Activated T-helper 2 cell treated with anti-CD3 and anti-CD28 coated beads, Interferon-gamma antibody, Interleukin-2, Interleukin-4, amounts not matched to agents 10 μg/mL and 5 μg/mL and 100 μg/mL, durations not matched to agents 14 hours and 24 hours and 36 hours (primary cell): ENCODE data around the gene PSMB9. TPM values are rescaled to one million over a fixed set of nuclear protein-coding genes. Genes with fewer than 3 reads are reported as not detected.

ENCODE experiments used
- DNase-seq: peaks from one replicate; pipeline ENCODE4 v3.0.0; 2021; ENCODE audit warnings: low spot score
- H3K27ac Mint-ChIP-seq: one replicate; pipeline ENCODE4 v1.8.0; 2021; ENCODE audit warnings: mixed read lengths
- H3K27me3 Mint-ChIP-seq: one replicate; pipeline ENCODE4 v1.8.0; 2021; ENCODE audit warnings: low read depth, mixed read lengths
- H3K36me3 Mint-ChIP-seq: one replicate; pipeline ENCODE4 v1.8.0; 2021; ENCODE audit warnings: low read depth, mixed read lengths
- H3K4me1 Mint-ChIP-seq: one replicate; pipeline ENCODE4 v1.8.0; 2021; ENCODE audit warnings: low read depth, mixed read lengths
- H3K4me3 Mint-ChIP-seq: one replicate; pipeline ENCODE4 v1.8.0; 2021; ENCODE audit warnings: low read depth, mild to moderate bottlenecking, moderate library complexity, mixed read lengths
- H3K9me3 Mint-ChIP-seq: one replicate; pipeline ENCODE4 v1.8.0; 2021; ENCODE audit warnings: mixed read lengths
- intact Hi-C: fragments of 100-400 bp; cut with micrococcal nuclease; formaldehyde crosslinking; loops from one replicate; pipeline ENCODE4 v1.15.1; 2023
- total RNA-seq: library from RNA; stranded (reverse); gene quantifications from 2 replicates; pipeline ENCODE4 v1.2.3, GENCODE V29; 2022

The PSMB9 gene
- total RNA-seq, 1 donor from 2014 or later = 262 TPM

DNA sequence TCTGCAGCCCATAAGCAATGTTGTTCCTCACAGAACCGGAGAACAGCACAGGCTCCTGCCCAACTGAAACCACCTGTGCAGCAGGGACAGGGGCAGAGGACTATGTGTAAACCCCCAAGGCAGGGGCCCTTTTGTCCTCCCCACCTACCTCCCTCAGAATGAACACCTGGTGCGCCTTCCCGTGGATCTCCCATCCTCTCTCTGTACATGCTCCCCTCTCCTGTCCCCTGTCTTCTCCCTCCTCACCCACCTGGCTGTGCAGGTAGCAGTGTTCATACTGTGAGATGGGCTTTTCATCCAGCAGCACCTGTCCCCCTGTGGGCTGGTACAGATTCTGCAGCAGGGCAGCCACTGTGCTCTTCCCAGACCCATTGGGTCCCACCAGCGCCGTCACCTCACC, 24.0 kb upstream of the PSMB9 start:
- Mint-ChIP-seq H3K36me3 (peaks cover 82% of the 10 kb centered on the region), H3K27ac (no peak overlapping the region)
- no peak for DNase-seq

DNA sequence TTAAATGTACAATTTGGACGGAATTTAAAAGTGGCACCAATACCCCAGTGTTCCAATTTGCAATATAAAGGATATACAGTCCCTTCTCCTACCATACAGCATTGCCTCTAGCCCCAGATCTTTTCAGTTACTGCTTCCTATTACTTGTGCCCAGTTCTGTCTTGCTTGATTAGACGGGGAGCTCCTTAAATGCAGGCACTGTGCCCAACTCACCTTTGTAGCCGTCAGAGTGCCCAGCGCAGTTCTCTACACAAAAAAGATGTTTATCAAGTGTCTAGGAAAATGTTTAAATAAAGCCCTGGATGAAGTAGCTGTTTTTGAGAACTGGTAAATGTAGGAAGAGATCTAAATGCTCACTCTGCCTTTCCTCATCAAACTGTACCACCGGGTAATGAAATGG, 23.1 kb upstream of the PSMB9 start:
- Mint-ChIP-seq H3K27ac (no peak overlapping the region), H3K4me3 (no peak overlapping the region), H3K27me3 (no peaks in the 10 kb centered on the region), H3K4me1 (peaks cover 66% of the 10 kb centered on the region), H3K9me3 (no peaks in the 10 kb centered on the region), H3K36me3 (peaks cover 91% of the 10 kb centered on the region)
- no peak for DNase-seq
- intact Hi-C loops = loop anchor here (10.0 kb wide), 1 partner anchor 636 kb away; the partner anchor contains the start of genes GPSM3 and PBX2

More for the DNA sequence above, 24.0 kb upstream of the PSMB9 start:
- intact Hi-C loops = loop anchor here (10.0 kb wide), 1 partner anchor 635 kb away; the partner anchor contains the start of genes GPSM3 and PBX2
- H3K4me3 Mint-ChIP-seq = no peak overlapping the region
- H3K27me3 Mint-ChIP-seq = no peaks in the 10 kb centered on the region
- H3K9me3 Mint-ChIP-seq = no peaks in the 10 kb centered on the region
- peaks cover 59% of the 10 kb centered on the region for H3K4me1 Mint-ChIP-seq

GRCh38 chr6:32832535-32832934, 21.5 kb upstream of the PSMB9 start:
- Mint-ChIP-seq H3K9me3 (no peaks in the 10 kb centered on the region), H3K36me3 (peaks cover 99% of the 10 kb centered on the region), H3K27ac (no peak overlapping the region), H3K4me1 (peaks cover 68% of the 10 kb centered on the region), H3K27me3 (no peaks in the 10 kb centered on the region), H3K4me3 (no peak overlapping the region)
- intact Hi-C loops = loop anchor here (10.0 kb wide), 1 partner anchor 638 kb away; the partner anchor contains the start of genes GPSM3 and PBX2
- DNase-seq = no peak

DNA sequence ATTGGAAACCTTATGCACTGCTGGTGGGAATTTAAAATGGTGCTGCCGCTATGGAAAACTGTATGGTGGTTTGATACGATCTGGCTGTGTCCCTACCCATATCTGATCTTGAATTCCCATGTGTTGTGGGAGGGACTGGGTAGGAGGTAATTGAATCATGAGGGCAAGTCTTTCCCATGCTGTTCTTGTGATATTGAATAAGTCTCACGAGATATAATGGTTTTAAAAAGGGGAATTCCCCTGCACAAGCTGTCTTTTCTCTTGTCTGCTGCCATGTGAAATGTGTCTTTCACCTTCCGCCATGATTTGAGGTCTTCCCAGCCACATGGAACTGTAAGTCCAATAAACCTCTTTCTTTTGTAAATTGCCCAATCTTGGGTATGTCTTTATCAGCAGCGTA, 20.3 kb upstream of the PSMB9 start:
- intact Hi-C loops = loop anchor here (10.0 kb wide), 1 partner anchor 639 kb away; the partner anchor contains the start of genes GPSM3 and PBX2
- Mint-ChIP-seq H3K27ac (peak overlapping the region; percentile 54), H3K27me3 (no peaks in the 10 kb centered on the region), H3K4me3 (peak overlapping the region; percentile 27), H3K36me3 (peaks cover 90% of the 10 kb centered on the region), H3K9me3 (no peaks in the 10 kb centered on the region), H3K4me1 (peaks cover 67% of the 10 kb centered on the region)
- no peak for DNase-seq

DNA sequence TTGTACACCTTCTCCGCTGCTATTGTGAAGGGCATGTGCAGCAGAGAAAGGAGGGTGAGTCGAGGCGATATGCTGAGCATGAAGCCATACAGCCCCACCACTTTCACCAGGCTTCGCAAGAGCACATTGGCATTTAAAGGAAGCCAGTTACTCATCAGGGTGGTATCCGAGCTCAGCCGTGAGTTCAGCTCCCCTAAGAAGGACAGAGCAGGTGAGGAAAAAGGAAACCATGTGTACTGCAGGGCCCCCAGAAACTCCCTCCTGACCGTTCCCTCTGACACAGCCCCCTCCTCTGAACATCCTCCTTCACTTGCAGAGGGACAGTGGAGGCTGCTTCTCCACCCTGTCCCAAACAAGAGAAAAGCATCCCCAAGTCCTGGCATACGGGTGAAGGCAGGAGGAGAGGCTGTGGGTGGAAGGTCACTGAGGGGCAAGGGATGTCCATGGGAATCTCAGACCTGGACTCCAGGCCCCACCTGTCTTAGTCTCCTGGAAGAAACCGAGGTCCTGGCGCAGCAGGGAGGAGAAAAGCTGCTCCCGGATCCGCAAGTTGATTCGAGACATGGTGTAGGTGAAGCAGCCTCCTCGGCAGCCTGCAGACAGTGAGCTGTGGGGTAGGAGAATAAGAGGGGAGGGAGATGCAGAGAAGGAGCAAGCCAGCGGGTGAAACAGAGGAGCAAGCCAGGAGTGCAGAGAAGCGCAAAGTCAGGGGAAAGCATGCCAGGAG, 18.7 kb upstream of the PSMB9 start:
- Mint-ChIP-seq H3K4me3 (peak overlapping the region; percentile 15), H3K36me3 (peaks cover 85% of the 10 kb centered on the region), H3K4me1 (peaks cover 71% of the 10 kb centered on the region), H3K27me3 (no peaks in the 10 kb centered on the region), H3K27ac (peak overlapping the region; percentile 60), H3K9me3 (no peaks in the 10 kb centered on the region)
- intact Hi-C loops = loop anchor here (10.0 kb wide), 1 partner anchor 641 kb away; the partner anchor contains the start of genes GPSM3 and PBX2
- no peak for DNase-seq

DNA sequence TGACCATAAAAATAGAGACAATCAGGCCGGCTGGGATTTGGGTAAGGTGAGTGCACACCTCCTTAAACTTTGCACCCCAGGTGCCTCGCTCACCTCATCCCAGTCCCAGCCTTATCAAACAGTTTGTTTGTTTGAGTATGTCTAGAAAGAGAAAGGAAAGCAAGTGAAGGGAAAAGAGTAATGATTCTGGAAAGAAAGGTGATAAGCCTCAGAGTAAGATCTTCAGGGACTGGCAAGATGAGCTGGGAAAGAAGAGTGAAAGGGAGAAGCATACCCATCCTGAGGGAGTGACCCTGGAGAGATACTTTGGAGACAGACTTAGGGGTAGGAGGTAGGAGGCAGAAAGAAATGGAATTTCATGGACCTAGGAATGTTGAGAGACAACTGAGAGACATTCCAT, 17.1 kb upstream of the PSMB9 start:
- peak overlapping the region; percentile 83 for H3K27ac Mint-ChIP-seq
- H3K27me3 Mint-ChIP-seq = no peaks in the 10 kb centered on the region
- no peaks in the 10 kb centered on the region for H3K9me3 Mint-ChIP-seq
- H3K4me1 Mint-ChIP-seq = peaks cover 75% of the 10 kb centered on the region
- peaks cover 85% of the 10 kb centered on the region for H3K36me3 Mint-ChIP-seq
- intact Hi-C loops = loop anchor here (10.0 kb wide), 1 partner anchor 642 kb away; the partner anchor contains the start of genes GPSM3 and PBX2
- peak overlapping the region; percentile 88 for H3K4me3 Mint-ChIP-seq
- DNase-seq = no peak

GRCh38 chr6:32837651-32838113, 16.3 kb upstream of the PSMB9 start:
- Mint-ChIP-seq H3K27me3 (no peaks in the 10 kb centered on the region), H3K4me3 (peak overlapping the region; percentile 88), H3K4me1 (peaks cover 78% of the 10 kb centered on the region), H3K9me3 (no peaks in the 10 kb centered on the region), H3K36me3 (peaks cover 85% of the 10 kb centered on the region), H3K27ac (peak overlapping the region; percentile 83)
- intact Hi-C loops = loop anchor here (1.0 to 10.0 kb wide), 4 partner anchors 17 to 643 kb away; partner anchors contain the start of genes GPSM3, PBX2 and PSMB9
- no peak for DNase-seq

DNA sequence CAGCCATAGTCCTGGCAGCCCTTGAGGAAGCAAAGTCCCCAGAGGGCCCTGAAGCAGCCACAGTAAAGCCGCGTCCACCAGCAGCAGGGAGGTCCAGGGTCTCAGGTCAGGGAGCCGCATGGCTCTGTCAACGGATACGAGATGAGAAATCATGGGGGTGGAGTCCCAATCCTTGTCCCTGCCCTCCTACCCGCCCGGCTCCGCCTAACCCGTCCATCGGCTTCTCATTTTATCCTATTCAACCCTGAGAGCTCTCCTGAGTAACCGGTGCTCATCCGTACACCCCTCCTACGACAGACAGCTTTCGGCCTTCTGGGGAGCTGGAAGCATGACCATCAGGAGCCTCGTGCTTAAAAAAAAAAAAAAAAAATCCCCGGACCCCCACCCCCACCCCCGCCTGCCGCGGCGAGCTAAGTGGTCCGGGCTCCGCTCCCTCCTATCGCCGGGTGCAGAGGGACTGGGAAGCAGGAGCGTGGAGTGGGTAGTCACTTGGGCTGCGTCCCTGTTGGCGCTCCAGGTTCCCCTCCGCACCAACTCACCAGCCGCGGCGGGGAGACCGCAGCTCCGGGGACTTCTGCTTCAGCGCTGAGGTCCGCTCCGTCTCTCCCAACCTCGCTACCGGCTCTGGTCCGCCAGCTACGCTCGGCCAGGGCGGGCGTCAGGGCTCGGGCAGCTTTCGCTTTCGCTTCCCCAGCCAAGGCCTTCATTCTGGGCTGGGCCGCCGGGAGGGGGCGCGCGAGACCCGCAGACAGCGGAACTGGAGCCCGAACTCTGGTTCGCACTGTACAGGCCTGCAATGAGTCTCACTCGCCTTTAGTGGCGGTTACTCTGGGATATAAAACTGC, 15.7 kb upstream of the PSMB9 start, which contains the start of gene TAP2:
TAP2 (minus strand) TSS at position 626 of the 845 bp plus-strand sequence; CDS start at position 120, 506 bp downstream.
- Mint-ChIP-seq H3K4me3 (peak within 1 kb of the TSS; percentile 88), H3K36me3 (peaks cover 84% of the 10 kb centered on the region), H3K27me3 (no peaks in the 10 kb centered on the region), H3K4me1 (peaks cover 72% of the 10 kb centered on the region), H3K27ac (peak within 1 kb of the TSS; percentile 83), H3K9me3 (no peaks in the 10 kb centered on the region)
- intact Hi-C loops = loop anchor here (1.0 to 10.0 kb wide), 4 partner anchors 16 to 644 kb away; partner anchors contain the start of genes GPSM3, PBX2 and PSMB9
- peak; percentile 96 for DNase-seq

GRCh38 chr6:32839356-32839755, 14.6 kb upstream of the PSMB9 start:
- H3K9me3 Mint-ChIP-seq = no peaks in the 10 kb centered on the region
- no peaks in the 10 kb centered on the region for H3K27me3 Mint-ChIP-seq
- H3K36me3 Mint-ChIP-seq = peaks cover 81% of the 10 kb centered on the region
- peak overlapping the region; percentile 54 for H3K27ac Mint-ChIP-seq
- H3K4me1 Mint-ChIP-seq = peaks cover 62% of the 10 kb centered on the region
- intact Hi-C loops = loop anchor here (2.0 to 10.0 kb wide), 2 partner anchors 105 to 645 kb away; partner anchors contain the start of genes GPSM3 and PBX2
- DNase-seq = no peak
- no peak overlapping the region for H3K4me3 Mint-ChIP-seq

DNA sequence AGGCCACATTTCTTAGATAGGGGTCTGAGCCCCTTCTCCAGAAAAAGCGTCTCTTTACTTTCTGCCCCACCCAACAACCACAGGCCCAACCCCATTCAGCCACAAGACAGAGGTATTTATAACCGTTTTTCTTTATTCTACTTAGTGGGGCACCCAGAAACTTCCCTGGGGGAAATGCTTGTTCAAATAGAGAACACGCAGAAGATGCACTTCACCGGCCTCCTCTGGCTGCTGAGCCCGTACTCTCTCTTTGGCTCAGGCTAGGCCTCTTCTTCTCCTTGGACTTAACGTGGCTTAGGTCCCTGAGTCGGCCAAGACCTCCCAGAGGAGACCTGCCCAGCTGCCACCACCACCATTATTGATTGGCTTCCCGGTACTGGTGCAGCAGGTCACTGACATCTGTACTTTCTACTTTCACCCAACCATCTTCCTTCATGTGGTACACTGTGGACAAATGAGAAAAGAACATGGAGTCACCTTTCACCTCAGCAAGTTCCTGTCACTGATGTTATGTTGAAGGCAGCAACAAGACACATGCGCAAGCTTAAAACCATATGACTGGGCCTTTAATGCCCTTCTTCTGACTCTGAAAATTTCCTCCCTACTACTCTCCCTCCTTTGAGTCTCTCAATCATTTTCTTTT, 13.3 kb upstream of the PSMB9 start:
- H3K36me3 Mint-ChIP-seq = peaks cover 80% of the 10 kb centered on the region
- H3K9me3 Mint-ChIP-seq = no peaks in the 10 kb centered on the region
- peak; percentile 39 for DNase-seq
- no peaks in the 10 kb centered on the region for H3K27me3 Mint-ChIP-seq
- H3K27ac Mint-ChIP-seq = peak overlapping the region; percentile 98
- H3K4me3 Mint-ChIP-seq = peak overlapping the region; percentile 99
- H3K4me1 Mint-ChIP-seq = peaks cover 54% of the 10 kb centered on the region
- intact Hi-C loops = loop anchor here (10.0 kb wide), 2 partner anchors 364 to 1006 kb away; partner anchors contain the start of genes HSD17B8, RING1, RXRB and SLC39A7

GRCh38 chr6:32842021-32842650, 11.9 kb upstream of the PSMB9 start:
- Mint-ChIP-seq H3K4me3 (peak overlapping the region; percentile 99), H3K36me3 (peaks cover 80% of the 10 kb centered on the region), H3K27me3 (no peaks in the 10 kb centered on the region), H3K4me1 (peaks cover 51% of the 10 kb centered on the region), H3K9me3 (no peaks in the 10 kb centered on the region), H3K27ac (peak overlapping the region; percentile 98)
- DNase-seq = no peak
- intact Hi-C loops = loop anchor here (10.0 kb wide), 2 partner anchors 363 to 1007 kb away; partner anchors contain the start of genes HSD17B8, RING1, RXRB and SLC39A7
